CD14-positive monocyte (primary cell): ENCODE data around the gene UHRF1. TPM values are rescaled to one million over a fixed set of nuclear protein-coding genes. Genes with fewer than 3 reads are reported as not detected.

ENCODE experiments used
- DNase-seq, 3 donors: peaks; one replicate each; pipeline ENCODE4 v3.0.0-alpha.2; 2011 to 2022
- H2AFZ ChIP-seq: 2 replicates; pipeline ENCODE4 v1.6.0; 2012; ENCODE audit warnings: mild to moderate bottlenecking, low read depth, low read length, inconsistent platforms; ENCODE audit not compliant: insufficient read depth, poor library complexity, severe bottlenecking
- H3K27ac ChIP-seq, 2 donors: 1 replicate in 1 of 2; 2 replicates in 1 of 2; pipeline ENCODE4 v1.5.1; 2012 to 2013; ENCODE audit warnings: low read length in 2 of 2, control low read depth in 1 of 2, inconsistent platforms in 1 of 2, low read depth in 1 of 2, mild to moderate bottlenecking in 1 of 2
- H3K27me3 ChIP-seq, 2 donors: one replicate each; pipeline versions ENCODE4 v1.6.0 to v1.6.1; 2011 to 2013; ENCODE audit warnings: low read length in 2 of 2; ENCODE audit not compliant: control insufficient read depth in 2 of 2, insufficient read depth in 2 of 2
- H3K36me3 ChIP-seq, 2 donors: replicated peaks in 1 of 2; 1 replicate in 1 of 2; 2 replicates in 1 of 2; pipeline versions ENCODE4 v1.5.1 to v1.6.1; 2012 to 2013; ENCODE audit warnings: low read length in 2 of 2, control low read depth in 1 of 2, inconsistent platforms in 1 of 2, mild to moderate bottlenecking in 1 of 2; ENCODE audit not compliant: insufficient read depth in 2 of 2, control insufficient read depth in 1 of 2
- H3K4me1 ChIP-seq, 2 donors: 1 replicate in 1 of 2; 2 replicates in 1 of 2; pipeline versions ENCODE4 v1.5.1 to v1.6.1; 2012 to 2013; ENCODE audit warnings: low read length in 2 of 2, control low read depth in 1 of 2, inconsistent platforms in 1 of 2, mild to moderate bottlenecking in 1 of 2, moderate library complexity in 1 of 2; ENCODE audit not compliant: insufficient read depth in 2 of 2, control insufficient read depth in 1 of 2
- H3K4me2 ChIP-seq: replicated peaks from 2 replicates; pipeline ENCODE3; 2012; ENCODE audit warnings: low read length, moderate library complexity, mild to moderate bottlenecking; ENCODE audit not compliant: poor library complexity, severe bottlenecking; ENCODE audit errors: extremely low read depth
- H3K4me3 ChIP-seq, 3 experiments: fragments of 200-600 bp in 1 of 3; sonication (generic) in 1 of 3; replicated peaks in 1 of 3; 1 replicate in 2 of 3; 2 replicates in 1 of 3; pipeline ENCODE4 v1.5.1; 2011 to 2013; ENCODE audit warnings: low read length in 3 of 3, mild to moderate bottlenecking in 3 of 3, control low read depth in 2 of 3, low read depth in 2 of 3, inconsistent platforms in 1 of 3, moderate library complexity in 1 of 3
- H3K79me2 ChIP-seq: 2 replicates; pipeline ENCODE4 v1.6.0; 2012; ENCODE audit warnings: mild to moderate bottlenecking, control low read depth, inconsistent platforms, low read length, moderate library complexity; ENCODE audit not compliant: insufficient read depth
- H3K9ac ChIP-seq: 2 replicates; pipeline ENCODE4 v1.6.0; 2017; ENCODE audit warnings: low read length, mild to moderate bottlenecking; ENCODE audit not compliant: insufficient read depth, poor library complexity, severe bottlenecking
- H3K9me3 ChIP-seq, 2 donors: replicated peaks in 1 of 2; 1 replicate in 1 of 2; 2 replicates in 1 of 2; pipeline versions ENCODE4 v1.5.1 to v1.6.1; 2012 to 2013; ENCODE audit warnings: low read length in 2 of 2, control low read depth in 1 of 2; ENCODE audit not compliant: control insufficient read depth in 1 of 2, insufficient read depth in 1 of 2
- H4K20me1 ChIP-seq: 2 replicates; pipeline ENCODE4 v1.6.0; 2012; ENCODE audit warnings: mild to moderate bottlenecking, low read length, control low read depth, moderate library complexity; ENCODE audit not compliant: insufficient read depth
- H3K27ac Mint-ChIP-seq, 7 donors: one replicate each; pipeline ENCODE4 v1.8.0; 2020; ENCODE audit warnings: mild to moderate bottlenecking in 7 of 7, mixed read lengths in 7 of 7, moderate library complexity in 6 of 7, inconsistent platforms in 2 of 7
- H3K27me3 Mint-ChIP-seq, 3 donors: one replicate each; pipeline ENCODE4 v1.8.0; 2021 to 2022; ENCODE audit warnings: low read depth in 3 of 3, mild to moderate bottlenecking in 3 of 3, mixed read lengths in 3 of 3, moderate library complexity in 3 of 3, inconsistent platforms in 1 of 3
- H3K36me3 Mint-ChIP-seq, 2 donors: one replicate each; pipeline ENCODE4 v1.8.0; 2020; ENCODE audit warnings: mixed read lengths in 2 of 2, inconsistent platforms in 1 of 2, mild to moderate bottlenecking in 1 of 2
- H3K4me1 Mint-ChIP-seq: one replicate; pipeline ENCODE4 v1.8.0; 2020; ENCODE audit warnings: mild to moderate bottlenecking, mixed read lengths
- H3K4me3 Mint-ChIP-seq, 2 donors: one replicate each; pipeline ENCODE4 v1.8.0; 2020; ENCODE audit warnings: mild to moderate bottlenecking in 2 of 2, mixed read lengths in 2 of 2, moderate library complexity in 1 of 2
- H3K9me3 Mint-ChIP-seq, 7 donors: one replicate each; pipeline ENCODE4 v1.8.0; 2020 to 2022; ENCODE audit warnings: mixed read lengths in 7 of 7, mild to moderate bottlenecking in 6 of 7, moderate library complexity in 6 of 7, inconsistent platforms in 2 of 7
- CTCF ChIP-seq: fragments of 200-600 bp; IDR thresholded peaks from one replicate; pipeline ENCODE4 v1.8.0; 2022; ENCODE audit warnings: antibody characterized with exemption, mild to moderate bottlenecking
- WGBS: methylation state at CpG from one replicate; pipeline ENCODE4 v1.1.5; 2013; ENCODE audit warnings: missing lambda C conversion rate; ENCODE audit not compliant: insufficient coverage; 5-methylcytosine and 5-hydroxymethylcytosine counted together
- intact Hi-C, 2 donors: fragments of 100-400 bp; cut with micrococcal nuclease; formaldehyde crosslinking; loops; one replicate each; pipeline versions ENCODE4 v1.15.0 to v1.15.1; 2023
- polyA plus RNA-seq, 3 donors: library from polyadenylated mRNA; depleted of rRNA in 1 of 3; unstranded in 2 of 3; stranded (reverse) in 1 of 3; fragments of 300-500 nt in 2 of 3; fragments of >200 nt in 1 of 3; fragmentation: Illumina TruSeq in 2 of 3; gene quantifications; 1 replicate in 2 of 3; 2 replicates in 1 of 3; pipeline ENCODE4 v1.2.3, GENCODE V29; 2012 to 2021

The UHRF1 gene
- polyA plus RNA-seq, 3 donors: 0.06 to 0.77 (median 0.63) TPM

- no peak overlapping the region for H3K27ac ChIP-seq
- H3K27me3 ChIP-seq: no peaks in the 10 kb centered on the region
- H3K27ac Mint-ChIP-seq: peak overlapping the region in 1 of 7 donors; percentile 13
- peaks cover 29 to 30% of the 10 kb centered on the region in 2 donors for H3K4me1 ChIP-seq
- DNase-seq: no peak
- H3K9ac ChIP-seq: no peak overlapping the region
- H3K36me3 Mint-ChIP-seq: peaks cover 12 to 28% of the 10 kb centered on the region in 2 donors
- no peak overlapping the region for H3K4me3 ChIP-seq
- no peak for TF ChIP-seq CTCF
- no peaks in the 10 kb centered on the region for H3K9me3 ChIP-seq
- 92% methylated on average over 2 of the region's 6 CpGs for WGBS
- H3K4me2 ChIP-seq: no peak overlapping the region
- intact Hi-C loops: loop anchor here in 1 of 2 donors (10.0 kb wide), 1 partner anchor 162 kb away; no protein-coding TSS in a partner anchor
- peaks cover 0 to 2% (median 0%) of the 10 kb centered on the region in 7 donors for H3K9me3 Mint-ChIP-seq
- no peak overlapping the region for H3K4me3 Mint-ChIP-seq
- H3K27me3 Mint-ChIP-seq: peaks cover 0 to 4% (median 0%) of the 10 kb centered on the region in 3 donors
- H2AFZ ChIP-seq: peak overlapping the region; percentile 1
- peaks cover 0 to 12% of the 10 kb centered on the region in 2 donors for H3K36me3 ChIP-seq
- H4K20me1 ChIP-seq: peaks cover 22% of the 10 kb centered on the region
- H3K4me1 Mint-ChIP-seq: peaks cover 30% of the 10 kb centered on the region
- H3K79me2 ChIP-seq: peaks cover 26% of the 10 kb centered on the region
Measured at GRCh38 chr19:4966591-4966990, 57.3 kb downstream of the UHRF1 start.

GRCh38 chr19:4967738-4968461 is 58.6 kb downstream of the UHRF1 start:
- H3K4me1 Mint-ChIP-seq: peaks cover 34% of the 10 kb centered on the region
- Histone ChIP-seq H2AFZ (peak overlapping the region; percentile 58), H4K20me1 (peaks cover 35% of the 10 kb centered on the region), H3K9ac (peak overlapping the region; percentile 19), H3K4me2 (peak overlapping the region; percentile 70), H3K27ac (peak overlapping the region; percentile 44 to 84), H3K79me2 (peaks cover 36% of the 10 kb centered on the region), H3K27me3 (no peaks in the 10 kb centered on the region), H3K4me1 (peaks cover 32 to 42% of the 10 kb centered on the region in 2 donors), H3K36me3 (peaks cover 0 to under 1% of the 10 kb centered on the region in 2 donors), H3K9me3 (no peaks in the 10 kb centered on the region), H3K4me3 (peak overlapping the region; percentile 12 to 73 (median 42))
- no peak for TF ChIP-seq CTCF
- intact Hi-C loops: loop anchor here in 1 of 2 donors (10.0 kb wide), 1 partner anchor 163 kb away; no protein-coding TSS in a partner anchor
- H3K27me3 Mint-ChIP-seq: peaks cover 0 to 4% (median 0%) of the 10 kb centered on the region in 3 donors
- peak; percentile 18 to 42 (median 31) for DNase-seq
- peaks cover 0 to 2% (median 0%) of the 10 kb centered on the region in 7 donors for H3K9me3 Mint-ChIP-seq
- 26% methylated on average over 7 of the region's 16 CpGs for WGBS
- H3K36me3 Mint-ChIP-seq: peaks cover 11 to 16% of the 10 kb centered on the region in 2 donors
- peak overlapping the region; percentile 71 to 90 for H3K4me3 Mint-ChIP-seq
- H3K27ac Mint-ChIP-seq: peak overlapping the region; percentile 87 to 95 (median 92)
